GM21786 (cell line): Measurements from ENCODE around the gene MECP2.
"Not testable (repeated sequence)": the region's sequence is repeated elsewhere in the genome, so short reads cannot be mapped to it uniquely, and the experiment has no call there.

Source experiments
- ATAC-seq: cut with Tn5 transposase; IDR thresholded peaks from one replicate; pipeline ENCODE4 v1.9.1; 2021; ENCODE audit not compliant: unreplicated experiment

Gene MECP2

GRCh38 chrX:154097589-154098541 lies at the start of gene MECP2:
Gene MECP2 (minus strand): TSS chrX:154097717.
- peak; percentile 85 for ATAC-seq

DNA sequence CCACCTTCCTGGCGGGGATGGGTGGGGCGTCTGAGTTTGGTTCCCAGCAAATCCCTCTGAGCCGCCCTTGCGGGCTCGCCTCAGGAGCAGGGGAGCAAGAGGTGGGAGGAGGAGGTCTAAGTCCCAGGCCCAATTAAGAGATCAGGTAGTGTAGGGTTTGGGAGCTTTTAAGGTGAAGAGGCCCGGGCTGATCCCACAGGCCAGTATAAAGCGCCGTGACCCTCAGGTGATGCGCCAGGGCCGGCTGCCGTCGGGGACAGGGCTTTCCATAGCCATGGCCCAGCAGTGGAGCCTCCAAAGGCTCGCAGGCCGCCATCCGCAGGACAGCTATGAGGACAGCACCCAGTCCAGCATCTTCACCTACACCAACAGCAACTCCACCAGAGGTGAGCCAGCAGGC lies 46.5 kb upstream of the MECP2 start, which contains the start of gene OPN1LW:
OPN1LW (plus strand) TSS at position 234 of the 400 bp plus-strand sequence; CDS start at position 275, 41 bp downstream.
- ATAC-seq: not testable (repeated sequence)

- no peak for ATAC-seq
Observed at GRCh38 chrX:154142950-154143745, 45.6 kb upstream of the MECP2 start.

DNA sequence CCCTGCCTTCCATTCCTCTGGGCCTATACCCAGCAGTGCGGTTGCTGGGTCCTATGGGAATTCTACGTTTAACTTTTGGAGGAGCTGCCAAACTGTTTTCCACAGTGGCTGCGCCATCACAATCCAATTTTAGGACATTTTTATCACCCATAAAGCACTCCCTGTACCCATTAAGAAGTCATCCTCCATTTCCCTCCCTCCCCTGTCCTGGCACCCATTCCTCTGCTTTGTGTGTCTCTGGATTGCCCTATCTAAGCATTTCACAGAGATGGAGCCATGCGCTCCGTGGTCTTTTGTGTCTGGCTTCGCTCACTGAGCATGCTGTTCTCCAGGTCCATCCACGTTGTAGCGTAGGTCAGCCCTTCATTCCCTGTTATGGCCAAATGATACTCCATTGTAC lies 44.9 kb upstream of the MECP2 start:
- no peak for ATAC-seq

GRCh38 chrX:154140742-154141141 lies 43.2 kb upstream of the MECP2 start:
- ATAC-seq: no peak

DNA sequence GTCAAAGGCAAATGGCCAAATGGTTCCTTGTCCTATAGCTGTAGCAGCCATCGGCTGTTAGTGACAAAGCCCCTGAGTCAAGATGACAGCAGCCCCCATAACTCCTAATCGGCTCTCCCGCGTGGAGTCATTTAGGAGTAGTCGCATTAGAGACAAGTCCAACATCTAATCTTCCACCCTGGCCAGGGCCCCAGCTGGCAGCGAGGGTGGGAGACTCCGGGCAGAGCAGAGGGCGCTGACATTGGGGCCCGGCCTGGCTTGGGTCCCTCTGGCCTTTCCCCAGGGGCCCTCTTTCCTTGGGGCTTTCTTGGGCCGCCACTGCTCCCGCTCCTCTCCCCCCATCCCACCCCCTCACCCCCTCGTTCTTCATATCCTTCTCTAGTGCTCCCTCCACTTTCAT lies 42.7 kb upstream of the MECP2 start:
- ATAC-seq: no peak

DNA sequence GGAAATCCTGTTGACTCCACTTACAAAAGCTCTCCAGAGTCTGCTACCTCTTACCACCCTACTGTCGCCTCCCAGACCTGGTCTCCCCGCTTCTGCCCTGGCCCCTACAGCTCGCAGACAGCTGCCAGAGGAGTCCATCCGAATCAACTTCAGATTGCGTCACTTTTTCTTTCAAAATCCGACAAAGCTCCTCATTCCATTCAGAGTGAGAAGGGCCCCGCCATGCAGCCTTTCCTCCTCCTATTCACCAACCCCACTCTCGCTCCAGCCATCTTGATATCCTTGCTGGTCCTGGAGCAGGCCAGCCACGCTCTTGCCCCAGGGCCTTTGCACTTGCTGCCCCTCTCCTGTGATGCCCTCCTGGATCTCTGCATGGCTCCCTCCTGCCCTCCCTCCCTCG lies 41.3 kb upstream of the MECP2 start:
- ATAC-seq: no peak

- no peak for ATAC-seq
Observed at GRCh38 chrX:154136627-154137161, 39.2 kb upstream of the MECP2 start.

DNA sequence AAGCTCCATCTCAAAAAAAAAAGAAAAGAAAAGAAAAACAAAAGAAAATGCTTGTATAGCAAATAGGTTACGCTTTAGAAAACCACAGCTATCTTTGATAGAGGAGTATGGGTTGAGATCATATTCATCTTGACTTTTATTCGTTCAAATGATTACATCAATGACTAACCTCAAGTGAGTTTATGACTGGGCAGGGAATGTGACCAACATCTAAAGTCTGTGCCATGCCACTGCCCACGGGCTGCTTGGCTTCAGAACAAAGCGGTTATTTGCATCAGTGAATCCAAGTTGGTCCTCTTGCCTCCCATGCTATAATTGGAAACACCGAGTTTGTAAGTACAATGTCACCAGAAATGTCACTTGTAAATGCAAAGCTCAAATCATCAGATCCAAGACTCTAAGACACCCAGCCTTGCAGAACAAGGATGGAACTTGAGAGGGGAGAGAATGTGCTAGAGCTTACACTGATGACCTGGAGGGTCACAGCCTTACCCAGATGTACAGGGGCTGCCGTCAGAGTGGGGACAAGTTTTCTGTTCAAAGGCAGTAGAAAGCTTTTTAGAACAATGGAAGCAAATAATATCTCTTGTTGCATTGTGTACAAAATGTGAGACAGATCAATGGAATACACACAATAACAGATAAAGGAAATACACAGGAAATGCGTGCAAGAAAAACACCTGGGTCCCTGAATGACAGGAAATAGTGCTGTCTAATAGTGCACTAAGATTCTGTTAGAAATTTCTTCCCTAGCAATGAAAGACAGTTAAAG lies 38.1 kb upstream of the MECP2 start:
- no peak for ATAC-seq

- no peak for ATAC-seq
Observed at GRCh38 chrX:154132366-154132765, 34.8 kb upstream of the MECP2 start.

DNA sequence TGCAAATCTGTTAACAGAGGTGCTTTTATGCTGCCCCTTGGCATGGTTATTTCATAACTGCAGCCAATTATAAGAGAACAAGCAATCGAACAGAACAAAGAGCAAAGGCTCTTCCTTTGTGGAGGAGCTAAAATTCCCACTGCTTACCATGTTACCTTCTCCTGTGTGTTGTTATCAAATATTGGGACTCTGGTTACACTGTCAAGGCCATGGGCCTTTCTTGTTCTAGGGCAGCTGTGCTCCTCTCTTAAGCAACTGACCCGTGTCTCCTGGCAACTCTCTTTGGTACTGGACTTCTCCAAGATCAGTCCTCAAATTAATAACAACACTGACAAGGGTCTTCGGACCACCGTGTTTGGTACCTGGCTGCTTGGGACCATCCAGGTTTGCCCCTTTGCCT lies 34.4 kb upstream of the MECP2 start:
- ATAC-seq: no peak

DNA sequence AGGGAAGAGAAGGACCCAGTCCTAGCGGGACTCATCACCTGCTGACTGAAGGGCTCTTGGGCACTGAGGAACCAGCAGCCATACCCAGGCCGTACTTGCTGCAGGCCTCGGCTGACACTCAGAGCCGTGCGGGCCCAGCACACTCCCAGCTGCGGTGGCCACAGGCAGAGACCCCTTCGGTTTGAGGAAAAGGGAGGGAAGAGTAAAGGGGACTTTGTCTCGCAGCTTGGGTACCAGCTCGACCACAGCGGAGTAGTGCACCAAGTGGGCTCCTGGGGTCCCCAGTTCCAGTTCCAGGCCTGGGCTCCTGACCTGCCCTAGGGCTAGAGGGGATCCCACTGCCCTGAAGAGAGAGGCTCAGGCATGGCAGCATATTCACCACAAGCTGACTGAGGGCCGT lies 28.6 kb upstream of the MECP2 start:
- no peak for ATAC-seq

- no peak for ATAC-seq
Observed at GRCh38 chrX:154125391-154126040, 28.0 kb upstream of the MECP2 start.

DNA sequence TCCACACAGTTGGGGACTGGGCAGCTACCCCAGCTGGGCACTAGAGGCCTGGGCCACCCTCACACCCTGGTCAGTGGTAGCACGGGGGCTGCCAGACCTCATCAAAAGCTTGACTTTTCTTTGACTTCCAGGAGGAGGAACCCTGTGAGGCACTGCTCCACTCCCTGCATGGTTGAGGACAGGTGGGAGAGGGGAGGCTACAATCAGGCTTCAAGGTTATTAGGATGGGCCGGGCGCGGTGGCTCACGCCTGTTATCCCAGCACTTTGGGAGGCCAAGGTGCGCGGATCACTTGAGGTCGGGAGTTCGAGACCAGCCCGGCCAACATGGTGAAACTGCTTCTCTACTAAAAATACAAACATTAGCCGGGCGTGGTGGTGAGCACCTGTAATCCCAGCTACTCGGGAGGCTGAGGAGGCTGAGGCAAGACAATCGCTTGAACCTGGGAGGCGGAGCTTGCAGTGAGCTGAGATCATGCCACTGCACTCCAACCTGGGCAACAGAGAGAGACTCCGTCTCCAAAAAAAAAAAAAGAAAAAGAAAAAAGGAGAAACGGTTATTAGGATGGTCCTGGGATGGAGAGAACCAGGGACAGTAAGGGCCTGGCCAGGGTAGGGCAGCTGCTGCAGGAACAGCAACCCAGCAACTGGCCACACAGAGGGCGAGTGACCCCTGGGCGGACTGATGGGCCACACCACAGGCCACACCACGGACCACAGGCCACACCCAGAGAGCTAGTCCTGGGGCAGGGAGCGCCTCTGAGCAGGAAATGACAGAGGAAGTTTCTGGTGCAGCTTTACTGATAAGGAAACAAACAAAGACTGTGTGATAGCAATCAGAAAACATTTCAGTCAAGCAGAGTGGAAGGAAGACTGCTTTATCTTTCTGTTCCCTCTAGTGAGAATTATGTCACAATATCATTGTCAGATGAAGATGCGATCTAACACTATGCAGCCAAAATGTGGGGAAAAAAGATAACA lies 26.0 kb upstream of the MECP2 start:
- no peak for ATAC-seq

DNA sequence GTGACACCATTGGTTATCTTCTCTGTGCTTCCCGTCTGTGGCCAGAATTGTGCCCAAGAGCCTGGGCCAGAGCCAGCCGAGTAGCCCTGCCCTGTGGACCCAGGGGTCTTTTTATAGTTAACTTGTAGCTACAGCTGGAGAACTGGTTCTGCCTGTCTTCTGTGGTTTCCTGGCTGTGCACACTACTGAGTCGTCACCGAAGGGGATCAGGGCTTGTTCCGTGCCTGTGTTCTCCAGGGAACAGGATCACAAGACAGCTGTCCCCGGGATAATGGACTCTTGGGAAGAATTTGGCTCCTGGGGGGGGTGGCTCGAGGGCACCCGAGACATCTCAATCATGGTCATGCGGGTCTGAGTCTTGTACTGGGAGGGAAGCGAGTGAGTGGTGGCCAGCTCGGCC lies 24.4 kb upstream of the MECP2 start:
- ATAC-seq: no peak

GRCh38 chrX:154121207-154121606 lies 23.7 kb upstream of the MECP2 start:
- no peak for ATAC-seq

DNA sequence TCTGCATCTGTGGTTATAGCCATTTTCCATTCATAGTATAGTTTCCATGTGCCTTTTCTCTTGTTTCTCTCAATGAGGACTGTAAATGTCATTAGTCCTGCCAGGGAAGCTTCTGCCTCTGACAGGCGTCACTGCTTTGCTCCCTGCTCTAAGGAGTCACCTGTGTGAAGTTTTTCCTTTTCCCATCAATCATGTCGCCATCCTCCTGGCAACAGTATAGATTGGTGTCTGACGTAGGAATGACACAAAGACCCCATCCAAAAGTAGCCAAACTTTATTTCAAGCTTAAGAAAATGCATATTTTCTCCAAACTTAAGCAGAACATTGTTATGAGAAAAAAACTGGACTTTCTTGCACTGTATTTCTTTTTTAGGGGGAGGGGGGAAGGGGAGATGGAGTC lies 23.1 kb upstream of the MECP2 start:
- no peak for ATAC-seq

- no peak for ATAC-seq
Observed at GRCh38 chrX:154117566-154117965, 20.0 kb upstream of the MECP2 start.
